ENCODE data around the gene P2RX6. TPM values are rescaled to one million over a fixed set of nuclear protein-coding genes. Genes with fewer than 3 reads are reported as not detected.

Gene P2RX6
- total and polyA plus RNA-seq, 2 donors (not counting 3 experiments of a cell fraction or from before 2014, with no cell fraction given): 0.06 TPM; not detected in 1

- H3K79me2 ChIP-seq (ENCODE audit: control insufficient read depth, insufficient read depth, low read length): peaks cover 15% of the 10 kb centered on the region
- no peaks in the 10 kb centered on the region for H3K9me1 ChIP-seq (replicated peaks; ENCODE audit: control insufficient read depth, extremely low read depth, insufficient read depth, low read length)
- ChIA-PET POLR2A (no interaction called here), CTCF (no interaction called here)
- no peaks in the 10 kb centered on the region for H3K9me3 ChIP-seq (replicated peaks; ENCODE audit: control insufficient read depth, insufficient read depth, low read length)
- intact Hi-C loops (cut with micrococcal nuclease) (no loop called here), dilution Hi-C loops (cut with MboI; ENCODE audit: extremely low pct_ligation_motif_present, low sequenced_read_pairs) (no loop called here)
- no peak for FAIRE-seq
- no peaks in the 10 kb centered on the region for H4K20me1 ChIP-seq (replicated peaks; ENCODE audit: control insufficient read depth, extremely low read depth, insufficient read depth, low read length)
- no peaks in the 10 kb centered on the region for H3K27me3 ChIP-seq (ENCODE audit: control insufficient read depth in 2 of 2, insufficient read depth in 2 of 2, low read length in 2 of 2)
- no peak overlapping the region for H3K27ac ChIP-seq (ENCODE audit: insufficient read depth, low read depth, low read length)
- BruUV-seq (replicated peaks): no TSS peak
- H2AFZ ChIP-seq (ENCODE audit: low read depth, low read length): no peak overlapping the region
- H3K4me2 ChIP-seq (ENCODE audit: insufficient read depth, low read length): no peak overlapping the region
- H3K4me3 ChIP-seq (replicated peaks in 1 of 3; ENCODE audit: insufficient read depth in 1 of 3, low read depth in 1 of 3, low read length in 3 of 3): no peak overlapping the region
- H3K4me1 ChIP-seq (ENCODE audit: control insufficient read depth, extremely low read depth, insufficient read depth, low read length): peaks cover 16% of the 10 kb centered on the region
- no peak for DNase-seq (ENCODE audit: low read depth, low spot score)
- peaks cover 5 to 23% of the 10 kb centered on the region in 2 experiments for H3K36me3 ChIP-seq (ENCODE audit: control insufficient read depth in 2 of 2, extremely low read depth in 1 of 2, insufficient read depth in 2 of 2, low read length in 2 of 2)
- TF ChIP-seq POLR2A (IDR thresholded peaks at IDR 0.05; ENCODE audit: low read depth, low read length) (no peak), MAX (IDR thresholded peaks at IDR 0.05; ENCODE audit: insufficient read depth, insufficient read length) (no peak), EZH2 (IDR thresholded peaks at IDR 0.05; ENCODE audit: borderline replicate concordance, low read depth, low read length, severe bottlenecking) (no peak), MYC (IDR thresholded peaks at IDR 0.05; ENCODE audit: low read depth, low read length) (no peak), GATA2 (IDR thresholded peaks at IDR 0.05; ENCODE audit: insufficient read depth, insufficient read length, low read depth, low read length) (no peak), CTCF (IDR thresholded peaks at IDR 0.05; ENCODE audit: extremely low read depth in 1 of 2, insufficient read depth in 1 of 2, low read depth in 1 of 2, low read length in 2 of 2) (no peak), JUN (IDR thresholded peaks at IDR 0.05; ENCODE audit: borderline replicate concordance, insufficient read depth, insufficient read length, low read depth) (no peak), FOS (IDR thresholded peaks at IDR 0.05; ENCODE audit: borderline replicate concordance, insufficient read depth, low read length) (no peak), POLR2AphosphoS5 (IDR thresholded peaks at IDR 0.05; ENCODE audit: insufficient read depth, low read depth, low read length) (no peak)
- H3K9ac ChIP-seq (replicated peaks; ENCODE audit: extremely low read depth, insufficient read depth, low read length): no peak overlapping the region
These were observed 17.3 kb upstream of the P2RX6 start for GRCh38 chr22:20997536-20998257.

Measured in endothelial cell of umbilical vein (primary cell).